SK-N-MC (cell line): Measurements from ENCODE around the gene GRPEL2.
A peak's percentile ranks its signal among the peaks of the same experiment; 100 is the strongest.

Experiments
- DNase-seq: peaks from one replicate; pipeline ENCODE4 v3.0.0-alpha.2; 2011; ENCODE audit warnings: low read depth, low spot score
- H3K27ac ChIP-seq: fragments of 200-600 bp; sonication (generic); 2 replicates; pipeline ENCODE4 v1.5.1; 2016; ENCODE audit warnings: mixed run types
- H3K36me3 ChIP-seq: fragments of 200-600 bp; sonication (generic); 2 replicates; pipeline ENCODE4 v1.6.1; 2017; ENCODE audit warnings: antibody characterized with exemption, low read length, mixed read lengths; ENCODE audit not compliant: insufficient read depth
- H3K4me3 ChIP-seq: fragments of 200-600 bp; sonication (generic); 2 replicates; pipeline ENCODE4 v1.5.1; 2016
- H3K9ac ChIP-seq: fragments of 200-600 bp; sonication (generic); 2 replicates; pipeline ENCODE4 v1.8.0; 2017; ENCODE audit warnings: mixed run types, mixed read lengths; ENCODE audit not compliant: insufficient read length
- H3K9me3 ChIP-seq: fragments of 200-600 bp; sonication (generic); 2 replicates; pipeline ENCODE4 v1.6.1; 2017; ENCODE audit warnings: low read depth, mild to moderate bottlenecking, antibody characterized with exemption, low read length, moderate library complexity, mixed read lengths
- EZH2 ChIP-seq: fragments of 200-600 bp; sonication (generic); IDR thresholded peaks from one replicate; pipeline ENCODE4 v1.6.1; 2017; ENCODE audit warnings: antibody characterized with exemption
- FOXP2 ChIP-seq: optimal IDR thresholded peaks from 2 replicates; pipeline ENCODE3; 2011; ENCODE audit warnings: mild to moderate bottlenecking, moderate library complexity; ENCODE audit not compliant: insufficient read depth; ENCODE audit errors: extremely low read length, control extremely low read depth
- POLR2AphosphoS5 ChIP-seq: IDR thresholded peaks from 2 replicates; pipeline ENCODE4 v1.6.1; 2012; ENCODE audit warnings: mild to moderate bottlenecking, low read depth, low read length, borderline replicate concordance

The GRPEL2 gene, protein sequence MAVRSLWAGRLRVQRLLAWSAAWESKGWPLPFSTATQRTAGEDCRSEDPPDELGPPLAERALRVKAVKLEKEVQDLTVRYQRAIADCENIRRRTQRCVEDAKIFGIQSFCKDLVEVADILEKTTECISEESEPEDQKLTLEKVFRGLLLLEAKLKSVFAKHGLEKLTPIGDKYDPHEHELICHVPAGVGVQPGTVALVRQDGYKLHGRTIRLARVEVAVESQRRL

DNA sequence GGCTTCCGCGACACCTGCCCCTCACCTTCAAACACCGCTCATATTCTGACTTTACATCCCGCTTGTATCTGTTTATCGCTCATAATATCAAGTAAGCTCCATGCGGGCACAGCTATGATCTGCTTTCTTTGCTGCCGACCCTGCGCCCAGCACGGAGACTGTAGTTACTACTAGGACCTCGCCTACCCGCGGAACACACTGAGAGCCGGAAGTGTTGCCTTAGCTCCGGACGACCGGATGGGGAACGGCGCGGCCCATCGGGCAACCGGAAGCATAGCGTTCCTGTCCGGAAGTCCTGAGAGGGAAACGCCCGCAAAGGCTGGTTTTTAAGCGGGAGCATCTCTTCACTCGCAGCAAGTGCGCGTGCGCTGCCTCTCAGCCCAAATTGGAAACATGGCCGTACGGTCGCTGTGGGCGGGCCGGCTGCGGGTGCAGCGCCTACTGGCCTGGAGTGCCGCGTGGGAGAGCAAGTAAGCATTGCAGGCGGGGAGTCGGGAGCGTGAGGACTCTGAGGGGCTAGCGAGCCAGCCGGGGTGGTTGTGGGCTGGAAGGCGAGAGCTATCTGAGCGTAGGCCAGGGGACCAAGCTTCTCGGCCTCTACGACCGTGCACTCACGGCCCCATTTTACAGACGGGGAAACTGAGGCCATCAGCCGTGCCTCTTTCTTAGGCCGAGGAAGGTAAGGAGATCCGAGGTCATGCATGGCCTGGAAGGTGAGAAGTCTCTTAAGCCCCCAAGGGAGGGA, at the start of gene GRPEL2:
TSS of gene GRPEL2 (plus strand) at position 353 of the 745 bp plus-strand sequence. CDS start at position 394, 41 bp downstream.
- no peak for TF ChIP-seq FOXP2
- no peak for TF ChIP-seq EZH2
- peak; percentile 93 for TF ChIP-seq POLR2AphosphoS5
- H3K4me3 ChIP-seq: peak within 1 kb of the TSS; percentile 90
- DNase-seq: peak; percentile 91
- H3K27ac ChIP-seq: peak within 1 kb of the TSS; percentile 75
- peaks cover 35% of the 10 kb centered on the region for H3K36me3 ChIP-seq
- peak within 1 kb of the TSS; percentile 94 for H3K9ac ChIP-seq
- no peaks in the 10 kb centered on the region for H3K9me3 ChIP-seq

DNA sequence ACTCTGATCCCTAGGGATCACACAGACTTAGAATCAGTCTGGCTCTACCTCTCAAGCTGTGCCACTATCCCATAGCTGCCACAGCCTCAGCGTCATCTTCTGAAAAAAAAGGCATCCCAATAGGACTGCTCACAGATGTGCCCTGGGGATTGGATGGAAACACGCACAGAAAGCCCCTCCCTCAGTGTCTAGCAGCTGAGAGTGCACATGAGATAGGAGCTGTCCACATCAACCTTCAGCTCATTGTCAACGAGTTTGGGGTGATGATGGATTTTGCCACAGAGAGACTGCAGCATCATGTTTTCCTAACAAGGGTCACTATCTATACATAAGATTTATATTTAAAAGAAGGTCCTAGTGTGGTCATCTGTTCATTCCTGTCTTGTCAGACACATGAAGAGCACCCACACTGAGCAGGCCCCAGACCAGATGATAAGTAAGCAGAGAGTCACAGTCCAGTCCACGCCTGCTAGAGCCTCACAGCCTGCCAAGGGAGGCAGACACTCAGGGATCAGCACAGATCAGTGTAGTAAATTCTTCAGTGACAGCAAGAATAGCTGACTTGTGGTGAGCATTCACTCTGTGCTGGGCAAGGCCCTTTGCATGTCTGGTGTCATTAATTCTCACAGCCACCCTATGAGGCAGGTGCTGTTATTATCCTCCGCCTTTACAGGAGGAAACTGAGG, 47.8 kb upstream of the GRPEL2 start:
- Histone ChIP-seq H3K4me3 (no peak overlapping the region), H3K27ac (no peak overlapping the region), H3K36me3 (no peaks in the 10 kb centered on the region), H3K9me3 (no peaks in the 10 kb centered on the region), H3K9ac (no peak overlapping the region)
- no peak for TF ChIP-seq POLR2AphosphoS5
- no peak for TF ChIP-seq EZH2
- TF ChIP-seq FOXP2: no peak
- DNase-seq: no peak

DNA sequence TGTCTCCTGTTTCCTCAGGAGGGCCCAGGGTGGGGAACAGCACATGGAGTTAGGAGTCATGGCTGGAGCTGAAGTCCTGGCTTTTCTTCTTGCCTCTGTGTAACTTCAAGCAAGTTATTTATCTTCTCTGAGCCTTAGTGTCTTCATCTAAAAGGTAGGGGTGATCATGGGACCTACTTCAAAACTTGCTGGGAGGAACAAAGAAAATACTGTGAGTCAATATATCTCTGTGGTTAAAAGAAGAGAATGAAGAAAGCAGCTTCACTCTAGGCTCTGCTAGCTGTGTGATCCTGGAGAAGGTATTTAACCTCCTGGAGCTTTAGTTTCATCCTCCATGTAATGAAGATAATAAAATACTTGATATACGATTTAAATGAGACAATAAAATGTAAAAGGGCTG, 47.1 kb upstream of the GRPEL2 start:
- no peak for DNase-seq
- no peak overlapping the region for H3K27ac ChIP-seq
- no peaks in the 10 kb centered on the region for H3K9me3 ChIP-seq
- TF ChIP-seq POLR2AphosphoS5: no peak
- TF ChIP-seq EZH2: no peak
- TF ChIP-seq FOXP2: no peak
- no peak overlapping the region for H3K4me3 ChIP-seq
- no peak overlapping the region for H3K9ac ChIP-seq
- H3K36me3 ChIP-seq: no peaks in the 10 kb centered on the region

DNA sequence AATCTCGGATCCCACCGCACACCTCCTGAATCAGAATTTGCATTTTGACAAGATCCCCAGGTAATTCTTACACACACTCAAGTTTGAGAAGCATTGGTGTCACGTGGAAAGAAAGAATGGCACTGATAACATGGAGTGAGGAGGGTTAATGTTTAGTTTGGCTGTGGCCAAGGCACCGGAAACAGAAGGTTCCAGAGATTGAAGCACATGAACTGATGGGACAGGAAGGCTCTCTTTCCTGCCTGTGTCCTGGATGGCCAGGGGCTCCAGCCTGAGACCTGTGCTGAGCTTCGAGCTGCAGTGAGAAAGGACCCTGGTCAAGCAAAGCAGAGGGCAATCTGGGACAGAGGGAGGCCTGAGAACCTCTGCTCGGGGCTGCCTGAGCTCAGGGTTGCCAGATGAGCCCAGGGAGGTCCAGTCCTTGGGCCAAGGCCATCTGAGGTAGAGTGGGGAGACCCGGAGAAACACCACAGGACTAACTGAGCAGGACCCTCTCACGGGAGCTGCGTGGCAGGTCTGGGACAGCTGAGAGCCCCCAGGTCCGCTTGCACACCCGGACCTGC, 46.4 kb upstream of the GRPEL2 start:
- Histone ChIP-seq H3K27ac (no peak overlapping the region), H3K9ac (no peak overlapping the region), H3K4me3 (no peak overlapping the region), H3K36me3 (no peaks in the 10 kb centered on the region), H3K9me3 (no peaks in the 10 kb centered on the region)
- TF ChIP-seq FOXP2: no peak
- no peak for TF ChIP-seq POLR2AphosphoS5
- TF ChIP-seq EZH2: no peak
- no peak for DNase-seq

DNA sequence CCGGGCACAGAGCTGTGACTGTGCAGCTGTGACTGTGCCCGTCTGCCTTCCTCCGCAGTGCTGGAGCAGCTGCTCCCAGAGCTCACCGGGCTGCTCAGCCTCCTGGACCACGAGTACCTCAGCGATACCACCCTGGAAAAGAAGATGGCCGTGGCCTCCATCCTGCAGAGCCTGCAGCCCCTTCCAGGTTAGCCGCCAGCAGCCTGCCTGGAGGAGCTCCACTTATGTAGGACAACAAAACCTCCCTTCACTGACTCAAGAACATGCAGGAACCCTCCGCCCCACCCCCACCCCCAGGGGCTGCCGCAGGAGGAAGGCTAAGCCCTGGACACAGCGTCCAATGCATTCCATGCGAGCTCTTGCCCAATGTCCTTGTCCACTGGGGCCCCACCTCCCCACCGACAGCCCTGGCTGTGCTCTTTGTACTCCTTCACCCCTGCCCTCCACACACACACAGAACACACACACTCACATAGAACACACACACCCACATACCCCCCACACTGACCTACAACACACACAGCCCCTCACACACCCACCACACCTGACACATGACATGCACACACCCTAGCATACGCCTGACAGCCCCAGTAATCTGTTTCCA, 45.7 kb upstream of the GRPEL2 start:
- Histone ChIP-seq H3K27ac (no peak overlapping the region), H3K9me3 (no peaks in the 10 kb centered on the region), H3K4me3 (no peak overlapping the region), H3K9ac (no peak overlapping the region), H3K36me3 (no peaks in the 10 kb centered on the region)
- TF ChIP-seq POLR2AphosphoS5 (no peak), EZH2 (no peak), FOXP2 (no peak)
- no peak for DNase-seq

DNA sequence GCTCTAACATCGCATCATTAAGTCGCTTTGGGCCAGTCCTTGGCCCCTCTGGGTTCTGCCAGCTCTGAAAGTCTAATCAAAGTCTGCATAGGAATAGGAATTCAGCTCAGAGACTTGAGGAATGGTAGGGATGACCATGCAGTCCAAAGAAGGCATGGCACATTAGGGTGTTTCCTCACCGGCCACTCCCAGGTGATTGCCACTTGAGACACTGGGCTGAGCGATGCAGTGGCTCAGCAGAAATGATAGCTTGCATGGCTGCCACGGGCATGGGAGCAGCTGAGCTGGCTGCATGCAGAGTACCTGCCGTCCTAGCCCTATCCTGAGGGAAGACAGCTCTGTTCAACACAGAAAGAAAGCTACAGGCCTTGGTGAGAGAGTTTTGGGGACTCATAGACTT, 44.9 kb upstream of the GRPEL2 start:
- H3K27ac ChIP-seq: no peak overlapping the region
- H3K4me3 ChIP-seq: no peak overlapping the region
- no peak for DNase-seq
- no peak overlapping the region for H3K9ac ChIP-seq
- H3K36me3 ChIP-seq: no peaks in the 10 kb centered on the region
- H3K9me3 ChIP-seq: no peaks in the 10 kb centered on the region
- TF ChIP-seq EZH2 (no peak), POLR2AphosphoS5 (no peak), FOXP2 (no peak)

DNA sequence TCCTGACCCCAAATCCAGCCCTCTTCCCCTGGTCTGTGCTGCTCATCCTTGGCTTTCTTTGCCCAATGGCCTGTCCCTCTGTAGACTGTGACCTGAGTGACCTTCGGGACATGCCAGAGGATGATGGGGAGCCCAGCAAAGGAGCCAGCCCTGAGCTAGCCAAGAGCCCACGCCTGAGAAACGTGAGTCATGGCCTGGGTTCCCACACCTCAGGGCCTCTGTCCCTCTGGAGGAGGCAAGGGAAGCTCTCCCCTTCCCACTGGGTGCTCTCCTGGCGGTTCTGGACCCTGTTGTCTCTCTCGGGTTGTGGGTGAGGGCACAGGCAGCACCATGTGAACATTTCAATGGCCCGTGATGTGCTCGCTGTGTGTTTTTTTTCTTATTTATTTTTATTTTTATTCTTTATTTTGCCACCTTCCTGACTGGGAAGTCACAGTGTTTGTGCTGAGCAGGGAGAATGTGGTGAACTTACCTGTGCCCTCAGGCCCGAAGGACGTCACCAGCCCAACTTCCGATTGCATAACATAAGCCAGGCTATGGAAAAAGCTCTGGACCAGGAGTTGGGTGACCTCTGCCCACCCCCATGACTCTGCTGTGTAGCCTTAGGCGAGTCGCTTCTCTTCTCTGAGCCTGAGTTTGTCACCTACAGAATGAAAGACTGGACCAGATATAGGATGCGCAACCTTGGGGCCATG, 44.1 kb upstream of the GRPEL2 start:
- no peak for DNase-seq
- Histone ChIP-seq H3K9me3 (no peaks in the 10 kb centered on the region), H3K27ac (no peak overlapping the region), H3K36me3 (no peaks in the 10 kb centered on the region), H3K9ac (no peak overlapping the region), H3K4me3 (no peak overlapping the region)
- TF ChIP-seq POLR2AphosphoS5 (no peak), FOXP2 (no peak), EZH2 (no peak)

DNA sequence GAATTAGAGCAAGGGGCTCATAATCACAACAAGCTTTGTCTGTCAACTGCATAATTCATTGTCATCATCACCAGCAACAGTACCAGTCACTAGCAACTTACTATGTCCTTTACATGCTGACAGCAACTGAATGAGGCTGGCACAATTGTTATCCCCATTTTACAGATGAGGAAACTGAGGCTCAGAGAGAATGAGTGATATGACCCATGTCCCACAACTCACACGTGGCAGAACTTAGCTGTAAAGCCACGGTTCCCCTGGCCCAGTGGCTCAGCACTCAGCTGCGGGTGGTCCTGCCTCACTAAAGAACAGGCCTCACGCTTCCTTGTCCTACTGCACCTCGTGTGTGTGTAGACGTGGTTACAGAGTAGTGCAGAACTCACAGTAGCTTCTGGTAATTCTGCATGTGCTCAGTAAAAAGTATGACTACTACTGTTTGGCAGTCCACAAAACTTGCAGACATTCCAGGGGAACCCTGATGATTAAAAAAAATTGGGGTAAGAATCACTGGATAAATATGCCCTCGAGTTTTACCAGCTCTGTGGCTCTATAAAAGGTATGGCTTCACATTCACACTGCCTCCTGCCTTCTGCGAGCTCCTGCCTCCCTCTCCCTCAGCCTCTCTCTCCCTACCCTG, 43.4 kb upstream of the GRPEL2 start:
- Histone ChIP-seq H3K27ac (no peak overlapping the region), H3K36me3 (no peaks in the 10 kb centered on the region), H3K9ac (no peak overlapping the region), H3K9me3 (no peaks in the 10 kb centered on the region), H3K4me3 (no peak overlapping the region)
- no peak for DNase-seq
- TF ChIP-seq FOXP2 (no peak), EZH2 (no peak), POLR2AphosphoS5 (no peak)
